Body of pancreas (tissue), 4 donors: Measurements from ENCODE around the gene GPR146. TPM values are rescaled to one million over a fixed set of nuclear protein-coding genes. Genes with fewer than 3 reads are reported as not detected.
A peak's percentile ranks its signal among the peaks of the same experiment; 100 is the strongest.

Experiments used
- ATAC-seq: fragments of 150-250 bp; one replicate; pipeline ENCODE4 v1.9.1; 2016
- DNase-seq, 4 donors: peaks; one replicate each; pipeline ENCODE4 v3.0.0-alpha.2; 2019
- H3K27ac ChIP-seq, 4 donors: fragments of 200-600 bp; sonication (generic); 1 replicate in 3 of 4; 2 replicates in 1 of 4; pipeline versions ENCODE4 v1.5.1 to v1.6.1; 2016 to 2019; ENCODE audit warnings: mild to moderate bottlenecking in 1 of 4, mixed read lengths in 1 of 4, moderate library complexity in 1 of 4
- H3K27me3 ChIP-seq, 2 donors: fragments of 200-600 bp; sonication (generic); one replicate each; pipeline ENCODE4 v1.6.0; 2016; ENCODE audit warnings: mild to moderate bottlenecking in 1 of 2
- H3K36me3 ChIP-seq, 2 donors: fragments of 200-600 bp; sonication (generic); replicated peaks in 1 of 2; 2 replicates each; pipeline ENCODE4 v1.5.1; 2016; ENCODE audit warnings: low read depth in 2 of 2; ENCODE audit not compliant: insufficient read depth in 1 of 2
- H3K4me1 ChIP-seq: fragments of 200-600 bp; sonication (generic); one replicate; pipeline ENCODE4 v1.6.0; 2016
- H3K4me3 ChIP-seq, 2 donors: fragments of 200-600 bp; sonication (generic); 1 replicate in 1 of 2; 2 replicates in 1 of 2; pipeline ENCODE4 v1.5.1; 2016 to 2019
- H3K9me3 ChIP-seq, 3 donors: fragments of 200-600 bp; sonication (generic); 1 replicate in 2 of 3; 2 replicates in 1 of 3; pipeline ENCODE4 v1.5.1; 2016
- POLR2A ChIP-seq, 3 donors: fragments of 450-650 bp; IDR thresholded peaks; one replicate each; pipeline ENCODE4 v1.6.1; 2016; ENCODE audit warnings: antibody characterized with exemption in 3 of 3, mild to moderate bottlenecking in 2 of 3
- WGBS, 2 donors: methylation state at CpG; one replicate each; pipeline ENCODE4 v1.1.5; 2017; 5-methylcytosine and 5-hydroxymethylcytosine counted together
- intact Hi-C: fragments of 100-400 bp; cut with DNase I; formaldehyde crosslinking; loops from one replicate; pipeline ENCODE4 v1.15.1; 2023
- total RNA-seq, 2 donors: library from RNA; depleted of rRNA; stranded (reverse); fragments of >200 nt; gene quantifications; one replicate each; pipeline ENCODE4 v1.1.0, GENCODE V29; 2016
- TF ChIP-seq, protein P1 (sequence below), 7 experiments: fragments of 450-650 bp in 4 of 7; fragments of 200-600 bp in 3 of 7; sonication (generic) in 3 of 7; IDR thresholded peaks; one replicate each; pipeline ENCODE4 v1.5.1; 2016 to 2019; ENCODE audit warnings: antibody characterized with exemption in 7 of 7

GPR146 gene
- total RNA-seq, 2 donors from 2014 or later = 8.8 to 11.2 TPM

DNA sequence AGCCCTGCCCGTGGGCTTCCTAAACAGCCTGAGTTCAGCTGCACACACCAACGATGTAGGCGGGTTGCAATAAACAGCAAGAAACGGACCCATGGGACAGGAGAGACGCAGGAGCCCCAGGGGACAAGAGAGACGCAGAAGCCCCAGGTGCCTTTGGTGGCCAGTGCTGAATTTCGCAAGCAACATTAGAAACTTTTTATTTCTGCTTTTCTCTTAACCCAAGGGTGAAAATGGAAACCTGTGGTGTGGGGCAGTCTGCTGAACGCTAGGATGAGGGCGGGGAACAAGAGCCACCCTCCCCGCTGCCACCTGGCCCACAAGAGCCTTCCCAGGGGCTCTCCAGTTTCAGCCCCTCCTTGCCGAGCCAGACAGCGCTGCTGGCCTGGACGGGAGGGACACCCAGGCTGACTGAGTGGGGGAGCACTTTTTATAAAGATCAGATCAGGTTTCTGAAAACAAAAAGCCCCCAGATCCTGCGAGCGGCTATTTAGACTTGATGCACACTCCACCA, 20.0 kb upstream of the GPR146 start:
- no peaks in the 10 kb centered on the region for H3K36me3 ChIP-seq
- intact Hi-C loops = no loop called here
- no peaks in the 10 kb centered on the region for H3K27me3 ChIP-seq
- peak overlapping the region in 3 of 4 donors; percentile 97 to 99 (median 99) for H3K27ac ChIP-seq
- WGBS, 2 donors = 65 to 82% methylated on average over 15 of the region's 15 CpGs
- no peak for ATAC-seq
- H3K4me1 ChIP-seq = peaks cover 67% of the 10 kb centered on the region
- DNase-seq = no peak
- no peak overlapping the region for H3K4me3 ChIP-seq
- TF ChIP-seq POLR2A (IDR thresholded peaks at IDR 0.05) = no peak
- no peaks in the 10 kb centered on the region for H3K9me3 ChIP-seq

DNA sequence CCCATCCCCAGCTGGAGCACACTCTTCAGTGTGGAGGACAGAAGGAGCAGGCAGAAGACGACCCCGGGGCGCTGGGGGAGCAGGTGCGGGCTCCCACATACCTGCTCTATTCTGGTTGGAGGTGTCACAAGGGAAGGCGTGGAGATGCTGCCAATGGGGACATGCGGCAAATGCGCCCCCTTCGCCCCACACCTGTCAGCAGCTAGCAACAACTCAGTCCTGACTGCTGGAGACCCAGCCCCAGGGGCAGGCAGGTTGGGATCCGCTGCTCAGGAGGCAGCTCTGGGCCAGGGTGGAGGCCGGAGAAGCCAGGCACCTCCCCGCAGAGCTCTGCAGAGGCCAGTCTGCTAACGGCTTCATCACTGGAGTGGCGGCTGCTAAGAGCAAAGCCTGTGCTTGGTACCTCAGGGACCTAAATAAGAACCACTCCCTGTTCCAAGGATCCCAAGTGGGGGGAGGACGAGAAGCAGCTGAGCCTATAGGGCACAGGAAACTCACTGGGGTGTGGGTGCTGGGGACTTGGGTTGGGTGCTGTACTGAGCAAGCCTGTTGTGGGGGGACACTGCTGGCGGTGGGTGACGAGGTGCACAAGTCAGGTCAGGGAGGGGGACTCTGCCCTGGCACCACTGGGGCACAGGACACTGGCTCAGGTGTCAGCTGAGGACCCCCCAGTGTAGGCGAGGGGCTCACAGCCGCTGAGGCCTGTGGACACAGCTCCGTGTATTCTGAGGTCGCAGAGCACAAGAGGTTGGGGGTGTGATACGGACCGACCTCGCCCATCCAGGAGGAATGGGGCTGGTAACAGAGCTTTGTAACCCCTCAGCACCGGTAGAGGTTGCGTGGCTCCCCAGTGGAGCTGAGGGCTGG, 19.2 kb upstream of the GPR146 start:
- no peaks in the 10 kb centered on the region for H3K36me3 ChIP-seq
- H3K4me1 ChIP-seq = peaks cover 71% of the 10 kb centered on the region
- peak overlapping the region; percentile 90 to 99 (median 98) for H3K27ac ChIP-seq
- TF ChIP-seq, protein P1, sequence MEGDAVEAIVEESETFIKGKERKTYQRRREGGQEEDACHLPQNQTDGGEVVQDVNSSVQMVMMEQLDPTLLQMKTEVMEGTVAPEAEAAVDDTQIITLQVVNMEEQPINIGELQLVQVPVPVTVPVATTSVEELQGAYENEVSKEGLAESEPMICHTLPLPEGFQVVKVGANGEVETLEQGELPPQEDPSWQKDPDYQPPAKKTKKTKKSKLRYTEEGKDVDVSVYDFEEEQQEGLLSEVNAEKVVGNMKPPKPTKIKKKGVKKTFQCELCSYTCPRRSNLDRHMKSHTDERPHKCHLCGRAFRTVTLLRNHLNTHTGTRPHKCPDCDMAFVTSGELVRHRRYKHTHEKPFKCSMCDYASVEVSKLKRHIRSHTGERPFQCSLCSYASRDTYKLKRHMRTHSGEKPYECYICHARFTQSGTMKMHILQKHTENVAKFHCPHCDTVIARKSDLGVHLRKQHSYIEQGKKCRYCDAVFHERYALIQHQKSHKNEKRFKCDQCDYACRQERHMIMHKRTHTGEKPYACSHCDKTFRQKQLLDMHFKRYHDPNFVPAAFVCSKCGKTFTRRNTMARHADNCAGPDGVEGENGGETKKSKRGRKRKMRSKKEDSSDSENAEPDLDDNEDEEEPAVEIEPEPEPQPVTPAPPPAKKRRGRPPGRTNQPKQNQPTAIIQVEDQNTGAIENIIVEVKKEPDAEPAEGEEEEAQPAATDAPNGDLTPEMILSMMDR (IDR thresholded peaks at IDR 0.05) = no peak
- no peak for TF ChIP-seq POLR2A (IDR thresholded peaks at IDR 0.05)
- H3K27me3 ChIP-seq = no peaks in the 10 kb centered on the region
- intact Hi-C loops = no loop called here
- no peaks in the 10 kb centered on the region for H3K9me3 ChIP-seq
- no peak overlapping the region for H3K4me3 ChIP-seq
- WGBS, 2 donors = 78 to 87% methylated on average over 20 to 25 of the region's 25 CpGs
- DNase-seq (no peak), ATAC-seq (no peak)

DNA sequence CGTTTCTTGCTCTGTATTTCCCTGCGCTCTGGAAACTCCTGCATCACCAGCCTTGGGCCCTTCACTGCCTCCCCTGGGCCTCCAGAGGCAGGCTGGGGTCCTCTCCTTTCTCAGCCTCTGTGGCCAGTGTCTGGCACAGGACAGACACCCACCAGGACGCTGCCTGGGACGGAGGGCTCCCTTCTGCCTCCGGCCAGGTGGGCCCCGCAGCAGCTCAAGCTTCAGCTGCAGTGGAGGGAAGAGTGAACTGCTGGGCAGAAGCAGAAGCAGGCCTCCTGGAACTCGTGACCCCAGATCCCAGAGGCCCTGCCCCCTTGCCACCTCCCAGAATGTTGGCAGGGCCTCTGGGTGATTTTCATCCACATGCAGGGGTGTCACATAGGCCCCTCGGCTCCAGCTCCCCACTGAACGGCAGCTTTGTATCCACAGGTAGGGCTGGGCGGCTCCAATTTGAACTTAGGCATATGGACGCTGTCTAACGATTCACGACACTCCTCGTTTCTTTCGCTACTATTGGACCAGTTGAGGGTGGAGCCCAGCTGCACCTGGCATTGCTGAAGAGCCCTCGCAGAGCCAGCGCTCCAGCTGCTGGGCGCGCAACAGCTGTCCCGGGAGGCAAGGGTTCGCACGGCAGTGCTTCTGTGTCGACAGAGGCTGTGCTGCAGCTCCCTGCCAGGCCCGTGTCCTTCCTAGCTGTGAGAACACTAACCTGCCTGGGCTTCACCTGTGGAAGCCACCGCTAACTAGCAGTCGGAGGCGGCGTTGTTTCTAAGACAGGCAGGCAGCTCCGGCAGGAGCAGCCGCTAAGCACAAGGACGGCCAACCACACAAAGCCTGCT, 18.4 kb upstream of the GPR146 start:
- H3K9me3 ChIP-seq = no peaks in the 10 kb centered on the region
- no peaks in the 10 kb centered on the region for H3K36me3 ChIP-seq
- DNase-seq (peak; percentile 94 to 97 (median 96)), ATAC-seq (peak; percentile 72)
- TF ChIP-seq, protein P1 (IDR thresholded peaks at IDR 0.05) = peak in 3 of 7 experiments; percentile 7 to 21 (median 16)
- peak; percentile 83 to 90 (median 84) for TF ChIP-seq POLR2A (IDR thresholded peaks at IDR 0.05)
- H3K4me1 ChIP-seq = peaks cover 70% of the 10 kb centered on the region
- intact Hi-C loops = no loop called here
- no peaks in the 10 kb centered on the region for H3K27me3 ChIP-seq
- peak overlapping the region; percentile 90 to 99 (median 98) for H3K27ac ChIP-seq
- H3K4me3 ChIP-seq = no peak overlapping the region
- 41 to 64% methylated on average over 21 to 31 of the region's 31 CpGs for WGBS, 2 donors

DNA sequence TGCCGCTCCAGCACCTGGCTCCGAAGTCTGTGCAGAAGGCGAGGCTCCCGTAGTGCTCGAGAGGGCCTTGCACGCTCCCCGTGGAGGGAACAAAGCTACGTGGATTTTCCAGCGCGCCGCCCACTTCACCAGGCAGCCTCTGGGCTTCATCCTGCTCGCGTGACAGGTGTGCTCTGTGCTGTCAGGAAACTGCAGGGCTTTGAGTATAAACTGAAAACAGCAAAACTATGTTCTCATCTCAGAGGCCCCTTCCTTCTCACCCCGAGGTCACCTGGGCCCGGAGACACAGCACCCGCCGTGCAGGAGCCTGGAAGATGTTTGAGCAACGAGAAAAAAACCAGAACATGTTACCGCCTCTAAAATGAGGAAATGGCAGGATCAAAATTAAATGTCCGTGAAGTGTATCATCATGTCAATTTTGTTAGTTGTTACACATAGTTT, 17.6 kb upstream of the GPR146 start:
- Histone ChIP-seq H3K27ac (peak overlapping the region; percentile 90 to 99 (median 98)), H3K4me1 (peaks cover 62% of the 10 kb centered on the region), H3K27me3 (no peaks in the 10 kb centered on the region), H3K36me3 (no peaks in the 10 kb centered on the region), H3K9me3 (no peaks in the 10 kb centered on the region), H3K4me3 (no peak overlapping the region)
- WGBS, 2 donors = 32 to 44% methylated on average over 16 to 20 of the region's 20 CpGs
- ATAC-seq (no peak), DNase-seq (peak in 3 of 4 donors; percentile 41 to 50 (median 42))
- intact Hi-C loops = no loop called here
- TF ChIP-seq, protein P1 (IDR thresholded peaks at IDR 0.05) = no peak
- TF ChIP-seq POLR2A (IDR thresholded peaks at IDR 0.05) = no peak
